Measurements from ENCODE around the gene BICC1. TPM values are rescaled to one million over a fixed set of nuclear protein-coding genes. Genes with fewer than 3 reads are reported as not detected.

BICC1 gene
- total RNA-seq, 1 experiment from 2014 or later: not detected

GRCh38 chr10:58465629-58466028 is 47.0 kb upstream of the BICC1 start:
- no peaks in the 10 kb centered on the region for H3K79me2 ChIP-seq (ENCODE audit: insufficient read depth, low read length)
- no peak overlapping the region for H3K4me2 ChIP-seq (ENCODE audit: low read length)
- no peaks in the 10 kb centered on the region for H3K4me1 ChIP-seq (ENCODE audit: control insufficient read depth in 1 of 2, insufficient read depth in 2 of 2, low read length in 2 of 2)
- no peak overlapping the region for H3K27ac ChIP-seq (ENCODE audit: low read depth, low read length)
- H3K4me3 ChIP-seq (replicated peaks in 1 of 2; ENCODE audit: low read depth in 1 of 2, low read length in 2 of 2): no peak overlapping the region
- no peak for DNase-seq (ENCODE audit: low read depth, low spot score)
- H3K27me3 ChIP-seq (ENCODE audit: insufficient read depth, low read length): peaks cover 12% of the 10 kb centered on the region
- H2AFZ ChIP-seq (ENCODE audit: low read depth, low read length, poor library complexity, severe bottlenecking): no peak overlapping the region
- POLR2A ChIA-PET: no interaction called here
- H4K20me1 ChIP-seq (ENCODE audit: insufficient read depth): no peaks in the 10 kb centered on the region
- no peaks in the 10 kb centered on the region for H3K9me2 ChIP-seq (ENCODE audit: insufficient read depth)
- ATAC-seq: no peak
- H3K9ac ChIP-seq (ENCODE audit: low read length): no peak overlapping the region
- no peaks in the 10 kb centered on the region for H3K36me3 ChIP-seq (ENCODE audit: control insufficient read depth in 1 of 2, insufficient read depth in 2 of 2, low read length in 2 of 2)
- no TSS peak for BruUV-seq (replicated peaks)
- H3K9me3 ChIP-seq (ENCODE audit: control insufficient read depth in 1 of 2, insufficient read depth in 1 of 2, low read depth in 1 of 2, low read length in 2 of 2): no peaks in the 10 kb centered on the region
- intact Hi-C loops (cut with micrococcal nuclease): no loop called here
- no peak for TF ChIP-seq SP1 (IDR thresholded peaks at IDR 0.05; ENCODE audit: low read depth)
- TF ChIP-seq SRF (IDR thresholded peaks at IDR 0.05; ENCODE audit: low read depth): no peak
- CTCF ChIA-PET: interaction anchor here (0.8 to 1.0 kb wide), 2 partner anchors 51 to 772 kb away, joined by 3 read pairs; no protein-coding TSS in a partner anchor
- RAD21 ChIA-PET (ENCODE audit: low non-redundant PET in 1 of 2, low total read pairs in 2 of 2, uncharacterized antibody in 2 of 2, unreplicated experiment in 2 of 2): no interaction called here

GRCh38 chr10:58467931-58468635 is 44.6 kb upstream of the BICC1 start:
- no peak for DNase-seq (ENCODE audit: low read depth, low spot score)
- Histone ChIP-seq H3K9me3 (ENCODE audit: control insufficient read depth in 1 of 2, insufficient read depth in 1 of 2, low read depth in 1 of 2, low read length in 2 of 2) (no peaks in the 10 kb centered on the region), H3K4me2 (ENCODE audit: low read length) (no peak overlapping the region), H3K27ac (ENCODE audit: low read depth, low read length) (no peak overlapping the region), H3K9ac (ENCODE audit: low read length) (no peak overlapping the region), H3K36me3 (ENCODE audit: control insufficient read depth in 1 of 2, insufficient read depth in 2 of 2, low read length in 2 of 2) (no peaks in the 10 kb centered on the region), H3K9me2 (ENCODE audit: insufficient read depth) (no peaks in the 10 kb centered on the region), H2AFZ (ENCODE audit: low read depth, low read length, poor library complexity, severe bottlenecking) (no peak overlapping the region), H3K4me1 (ENCODE audit: control insufficient read depth in 1 of 2, insufficient read depth in 2 of 2, low read length in 2 of 2) (no peaks in the 10 kb centered on the region), H3K79me2 (ENCODE audit: insufficient read depth, low read length) (no peaks in the 10 kb centered on the region), H3K27me3 (ENCODE audit: insufficient read depth, low read length) (peaks cover 31% of the 10 kb centered on the region), H4K20me1 (ENCODE audit: insufficient read depth) (no peaks in the 10 kb centered on the region), H3K4me3 (replicated peaks in 1 of 2; ENCODE audit: low read depth in 1 of 2, low read length in 2 of 2) (no peak overlapping the region)
- BruUV-seq (replicated peaks): no TSS peak
- ChIA-PET RAD21 (ENCODE audit: low non-redundant PET in 1 of 2, low total read pairs in 2 of 2, uncharacterized antibody in 2 of 2, unreplicated experiment in 2 of 2) (no interaction called here), POLR2A (no interaction called here), CTCF (no interaction called here)
- intact Hi-C loops (cut with micrococcal nuclease): no loop called here
- no peak for ATAC-seq
- TF ChIP-seq SP1 (IDR thresholded peaks at IDR 0.05; ENCODE audit: low read depth) (no peak), RAD21 (IDR thresholded peaks at IDR 0.05; ENCODE audit: low read depth) (no peak), ATF3 (IDR thresholded peaks at IDR 0.05) (no peak), EZH2phosphoT487 (IDR thresholded peaks at IDR 0.05; ENCODE audit: borderline replicate concordance) (no peak), ZBTB33 (IDR thresholded peaks at IDR 0.05; ENCODE audit: extremely low read depth, insufficient replicate concordance, low read length) (no peak), REST (IDR thresholded peaks at IDR 0.05; ENCODE audit: low read depth) (no peak), SRF (IDR thresholded peaks at IDR 0.05; ENCODE audit: low read depth) (no peak), SIN3A (IDR thresholded peaks at IDR 0.05; ENCODE audit: low read depth) (no peak), ELF1 (IDR thresholded peaks at IDR 0.05; ENCODE audit: borderline replicate concordance, low read depth) (no peak), MAX (IDR thresholded peaks at IDR 0.05) (no peak), EZH2 (IDR thresholded peaks at IDR 0.05) (no peak), CBX3 (IDR thresholded peaks at IDR 0.05; ENCODE audit: low read depth) (no peak), ZFX (IDR thresholded peaks at IDR 0.05) (no peak), ZNF274 (IDR thresholded peaks at IDR 0.05; ENCODE audit: low read depth, low read length) (no peak), POLR2AphosphoS5 (IDR thresholded peaks at IDR 0.05; ENCODE audit: low read depth, low read length) (no peak), JUND (IDR thresholded peaks at IDR 0.05) (no peak)
